B cell (primary cell): ENCODE results near the gene MRPL28.

Source experiments
- EZH2 ChIP-seq: IDR thresholded peaks from 2 replicates; pipeline ENCODE4 v1.6.1; 2012; ENCODE audit warnings: borderline replicate concordance, low read depth, mild to moderate bottlenecking, moderate library complexity, low read length; ENCODE audit not compliant: insufficient read depth, poor library complexity, severe bottlenecking
- TF ChIP-seq, protein P1 (sequence below): fragments of 200-600 bp; IDR thresholded peaks from one replicate; pipeline ENCODE4 v1.8.0; 2022; ENCODE audit warnings: antibody characterized with exemption, mild to moderate bottlenecking

DNA sequence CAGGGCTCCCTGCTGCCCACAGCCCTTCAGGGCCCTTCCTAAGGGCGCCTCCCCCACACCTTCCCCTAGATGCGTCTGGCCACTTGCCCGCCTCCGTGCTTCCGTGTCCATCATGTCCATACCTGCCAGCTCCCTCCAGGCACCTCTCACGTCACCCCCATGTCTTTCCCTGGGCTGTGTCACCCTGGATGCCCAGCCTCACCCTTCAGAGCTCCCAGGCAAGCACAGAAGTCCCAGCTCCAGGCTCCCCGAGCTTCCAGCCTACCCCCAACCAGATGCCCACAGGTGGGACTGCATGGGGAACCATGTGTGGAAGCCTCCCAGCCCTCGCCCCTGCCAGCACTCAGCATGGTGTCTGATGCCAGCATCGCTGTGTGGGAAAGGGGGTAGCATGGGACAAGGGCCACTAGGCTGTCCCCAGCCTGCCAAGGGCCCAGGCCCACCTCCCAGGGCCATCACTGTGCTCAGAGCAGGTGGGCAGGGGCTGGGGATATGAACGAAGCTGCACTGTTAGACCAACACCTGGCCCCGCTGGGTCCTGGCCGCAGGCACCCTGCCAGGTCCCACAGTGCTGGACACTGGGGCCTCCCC, 16.0 kb downstream of the MRPL28 start:
- TF ChIP-seq, protein P1, sequence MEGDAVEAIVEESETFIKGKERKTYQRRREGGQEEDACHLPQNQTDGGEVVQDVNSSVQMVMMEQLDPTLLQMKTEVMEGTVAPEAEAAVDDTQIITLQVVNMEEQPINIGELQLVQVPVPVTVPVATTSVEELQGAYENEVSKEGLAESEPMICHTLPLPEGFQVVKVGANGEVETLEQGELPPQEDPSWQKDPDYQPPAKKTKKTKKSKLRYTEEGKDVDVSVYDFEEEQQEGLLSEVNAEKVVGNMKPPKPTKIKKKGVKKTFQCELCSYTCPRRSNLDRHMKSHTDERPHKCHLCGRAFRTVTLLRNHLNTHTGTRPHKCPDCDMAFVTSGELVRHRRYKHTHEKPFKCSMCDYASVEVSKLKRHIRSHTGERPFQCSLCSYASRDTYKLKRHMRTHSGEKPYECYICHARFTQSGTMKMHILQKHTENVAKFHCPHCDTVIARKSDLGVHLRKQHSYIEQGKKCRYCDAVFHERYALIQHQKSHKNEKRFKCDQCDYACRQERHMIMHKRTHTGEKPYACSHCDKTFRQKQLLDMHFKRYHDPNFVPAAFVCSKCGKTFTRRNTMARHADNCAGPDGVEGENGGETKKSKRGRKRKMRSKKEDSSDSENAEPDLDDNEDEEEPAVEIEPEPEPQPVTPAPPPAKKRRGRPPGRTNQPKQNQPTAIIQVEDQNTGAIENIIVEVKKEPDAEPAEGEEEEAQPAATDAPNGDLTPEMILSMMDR, result no peak
- no peak for TF ChIP-seq EZH2
